ENCODE results near the gene SIGLEC12.

DNA sequence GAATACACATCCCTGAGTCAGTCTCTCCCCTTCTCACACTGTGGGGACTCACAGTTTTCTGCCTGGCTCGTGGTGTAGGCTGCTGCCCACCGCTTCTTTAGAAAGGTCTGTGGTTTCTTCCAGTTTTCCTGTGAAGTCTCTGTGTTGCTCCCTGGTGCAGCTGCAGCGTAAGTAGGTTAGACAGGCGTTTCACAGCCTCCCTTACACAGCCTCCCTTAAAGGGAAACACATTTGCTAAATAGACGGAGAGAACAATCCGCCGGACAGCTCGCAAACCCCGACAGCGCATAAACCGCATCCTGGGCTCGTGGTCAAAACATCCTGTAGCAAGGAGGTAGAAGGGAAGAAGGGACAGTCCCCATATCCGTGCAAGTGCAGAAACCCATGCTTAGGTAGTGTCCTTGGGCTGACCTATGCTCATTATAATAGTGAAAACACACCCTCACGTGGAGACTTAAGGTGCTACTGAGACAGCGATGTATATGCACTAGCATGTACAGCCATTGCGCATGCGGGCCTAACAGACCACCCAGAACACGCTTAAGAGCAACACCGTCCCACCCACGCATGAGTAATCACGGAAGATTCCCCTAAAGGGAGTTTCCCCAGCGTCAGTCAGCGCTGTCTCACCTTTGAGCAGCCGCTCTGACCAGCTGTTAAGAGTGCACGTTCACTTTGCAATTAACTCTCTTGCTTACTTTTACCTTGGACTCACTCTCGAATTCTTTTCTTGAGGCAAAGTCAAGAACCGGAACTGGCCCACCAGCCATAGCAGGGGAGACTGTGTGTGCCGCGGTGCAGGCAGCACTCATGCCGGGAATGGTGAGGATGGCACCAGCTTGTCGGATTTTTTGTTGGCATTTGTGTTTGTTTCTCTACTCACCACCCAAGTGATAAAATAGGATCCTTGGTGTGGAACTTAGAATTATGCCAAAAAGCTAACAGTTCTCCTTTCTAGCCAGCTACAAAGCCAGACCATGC, 59.9 kb downstream of the SIGLEC12 start:
- TF ChIP-seq, protein P1, sequence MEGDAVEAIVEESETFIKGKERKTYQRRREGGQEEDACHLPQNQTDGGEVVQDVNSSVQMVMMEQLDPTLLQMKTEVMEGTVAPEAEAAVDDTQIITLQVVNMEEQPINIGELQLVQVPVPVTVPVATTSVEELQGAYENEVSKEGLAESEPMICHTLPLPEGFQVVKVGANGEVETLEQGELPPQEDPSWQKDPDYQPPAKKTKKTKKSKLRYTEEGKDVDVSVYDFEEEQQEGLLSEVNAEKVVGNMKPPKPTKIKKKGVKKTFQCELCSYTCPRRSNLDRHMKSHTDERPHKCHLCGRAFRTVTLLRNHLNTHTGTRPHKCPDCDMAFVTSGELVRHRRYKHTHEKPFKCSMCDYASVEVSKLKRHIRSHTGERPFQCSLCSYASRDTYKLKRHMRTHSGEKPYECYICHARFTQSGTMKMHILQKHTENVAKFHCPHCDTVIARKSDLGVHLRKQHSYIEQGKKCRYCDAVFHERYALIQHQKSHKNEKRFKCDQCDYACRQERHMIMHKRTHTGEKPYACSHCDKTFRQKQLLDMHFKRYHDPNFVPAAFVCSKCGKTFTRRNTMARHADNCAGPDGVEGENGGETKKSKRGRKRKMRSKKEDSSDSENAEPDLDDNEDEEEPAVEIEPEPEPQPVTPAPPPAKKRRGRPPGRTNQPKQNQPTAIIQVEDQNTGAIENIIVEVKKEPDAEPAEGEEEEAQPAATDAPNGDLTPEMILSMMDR (IDR thresholded peaks at IDR 0.05), result peak; percentile 22
- TF ChIP-seq EZH2 (IDR thresholded peaks at IDR 0.05; ENCODE audit: borderline replicate concordance, insufficient read depth, low read depth, low read length, poor library complexity, severe bottlenecking), result no peak
